Naive B cell (primary cell): ENCODE data around the gene SECISBP2. TPM values are rescaled to one million over a fixed set of nuclear protein-coding genes. Genes with fewer than 3 reads are reported as not detected.
"Not testable (repeated sequence)": the region's sequence is repeated elsewhere in the genome, so short reads cannot be mapped to it uniquely, and the experiment has no call there.

Experiments
- ATAC-seq, 2 donors: fragments of 150-1000 bp; cut with Tn5 transposase; 2 replicates each; pipeline ENCODE4 v1.10.0; 2021; ENCODE audit warnings: low read depth in 2 of 2, mild to moderate bottlenecking in 2 of 2, moderate library complexity in 2 of 2
- DNase-seq: peaks from one replicate; pipeline ENCODE4 v3.0.0; 2022
- H3K27ac Mint-ChIP-seq, 6 donors: one replicate each; pipeline ENCODE4 v1.8.0; 2020 to 2022; ENCODE audit warnings: mild to moderate bottlenecking in 6 of 6, mixed read lengths in 6 of 6, moderate library complexity in 5 of 6, inconsistent platforms in 2 of 6
- H3K27me3 Mint-ChIP-seq, 3 donors: one replicate each; pipeline ENCODE4 v1.8.0; 2021 to 2022; ENCODE audit warnings: mixed read lengths in 3 of 3, mild to moderate bottlenecking in 1 of 3
- H3K36me3 Mint-ChIP-seq, 2 donors: one replicate each; pipeline ENCODE4 v1.8.0; 2020 to 2022; ENCODE audit warnings: mixed read lengths in 2 of 2, inconsistent platforms in 1 of 2, mild to moderate bottlenecking in 1 of 2
- H3K4me1 Mint-ChIP-seq, 3 donors: one replicate each; pipeline ENCODE4 v1.8.0; 2020 to 2022; ENCODE audit warnings: mixed read lengths in 3 of 3, inconsistent platforms in 1 of 3, mild to moderate bottlenecking in 1 of 3, moderate library complexity in 1 of 3
- H3K4me3 Mint-ChIP-seq, 8 donors: one replicate each; pipeline ENCODE4 v1.8.0; 2020 to 2022; ENCODE audit warnings: mild to moderate bottlenecking in 8 of 8, mixed read lengths in 8 of 8, moderate library complexity in 8 of 8, inconsistent platforms in 2 of 8
- H3K9me3 Mint-ChIP-seq, 7 donors: one replicate each; pipeline ENCODE4 v1.8.0; 2020 to 2022; ENCODE audit warnings: mixed read lengths in 7 of 7, mild to moderate bottlenecking in 5 of 7, inconsistent platforms in 2 of 7, moderate library complexity in 1 of 7
- polyA plus RNA-seq, 6 donors: library from polyadenylated mRNA; unstranded; fragments of 300-500 nt; fragmentation: Illumina TruSeq; gene quantifications; one replicate each; pipeline ENCODE4 v1.2.3, GENCODE V29; 2021; ENCODE audit warnings: low read depth in 6 of 6

The SECISBP2 gene
- polyA plus RNA-seq, 6 donors from 2014 or later: 15.4 to 39.3 (median 28.2) TPM

DNA sequence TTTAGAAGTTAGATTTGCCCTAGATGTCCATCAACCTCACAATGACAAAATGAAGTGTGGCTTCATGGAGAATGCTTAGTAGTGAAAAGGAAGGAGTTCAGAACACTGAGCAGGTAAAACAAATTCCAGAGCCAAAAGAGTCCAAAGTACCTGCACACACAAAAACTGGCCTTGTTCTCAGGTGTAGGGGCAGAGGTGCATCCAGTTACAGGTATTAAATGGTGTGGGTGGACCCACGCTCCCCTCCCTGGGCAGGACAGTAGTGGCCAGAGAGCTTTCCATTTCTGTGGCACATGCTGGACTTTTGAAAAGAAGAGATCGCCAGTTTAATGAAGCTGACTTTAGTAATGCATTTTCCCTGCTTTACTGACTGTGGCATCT lies 47.2 kb downstream of the SECISBP2 start:
- no peaks in the 10 kb centered on the region for H3K27me3 Mint-ChIP-seq
- no peak for ATAC-seq
- no peak for DNase-seq
- H3K4me1 Mint-ChIP-seq: peaks cover 0 to 4% (median 0%) of the 10 kb centered on the region in 3 donors
- H3K27ac Mint-ChIP-seq: no peak overlapping the region
- H3K4me3 Mint-ChIP-seq: no peak overlapping the region
- no peaks in the 10 kb centered on the region for H3K9me3 Mint-ChIP-seq
- H3K36me3 Mint-ChIP-seq: peaks cover 2 to 13% of the 10 kb centered on the region in 2 donors

DNA sequence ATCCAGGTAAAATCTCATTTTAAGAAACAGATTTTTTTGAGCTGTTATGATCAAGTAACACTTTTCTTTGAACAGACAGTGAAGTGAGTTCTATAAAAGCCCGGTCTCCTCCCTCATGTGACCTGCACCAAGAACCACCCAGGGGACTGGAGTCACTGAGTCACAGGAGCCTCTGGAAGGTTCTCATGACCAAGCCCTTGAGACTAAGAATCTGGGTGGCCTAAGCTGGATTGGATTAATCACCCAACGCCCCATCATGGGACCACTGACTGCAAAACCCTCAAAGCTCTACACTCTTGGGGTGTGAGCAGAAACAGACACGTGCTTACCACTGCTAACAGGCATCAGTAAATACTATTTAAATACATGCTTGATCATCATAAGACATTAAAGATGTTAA lies 48.4 kb downstream of the SECISBP2 start:
- no peak for DNase-seq

GRCh38 chr9:89367281-89367680 lies 49.0 kb downstream of the SECISBP2 start:
- Mint-ChIP-seq H3K27me3 (no peaks in the 10 kb centered on the region), H3K9me3 (no peaks in the 10 kb centered on the region), H3K27ac (no peak overlapping the region), H3K4me1 (peaks cover 0 to 4% (median 1%) of the 10 kb centered on the region in 3 donors), H3K4me3 (peak overlapping the region in 1 of 8 donors; percentile 9), H3K36me3 (no peaks in the 10 kb centered on the region)
- DNase-seq: no peak
- no peak for ATAC-seq

More for the DNA sequence above, 48.4 kb downstream of the SECISBP2 start:
- H3K27me3 Mint-ChIP-seq: no peaks in the 10 kb centered on the region
- H3K36me3 Mint-ChIP-seq: peaks cover 0 to 1% of the 10 kb centered on the region in 2 donors
- ATAC-seq: no peak
- peaks cover 0 to 4% (median 0%) of the 10 kb centered on the region in 3 donors for H3K4me1 Mint-ChIP-seq
- H3K9me3 Mint-ChIP-seq: no peaks in the 10 kb centered on the region
- H3K4me3 Mint-ChIP-seq: no peak overlapping the region
- H3K27ac Mint-ChIP-seq: peak overlapping the region in 1 of 6 donors; percentile 78

- ATAC-seq (no peak), DNase-seq (no peak)
- H3K36me3 Mint-ChIP-seq: no peaks in the 10 kb centered on the region
- H3K4me3 Mint-ChIP-seq: no peak overlapping the region
- H3K4me1 Mint-ChIP-seq: peaks cover 0 to 6% (median 4%) of the 10 kb centered on the region in 3 donors
- H3K9me3 Mint-ChIP-seq: no peaks in the 10 kb centered on the region
- peak overlapping the region in 2 of 6 donors; percentile 47 to 72 for H3K27ac Mint-ChIP-seq
- H3K27me3 Mint-ChIP-seq: no peaks in the 10 kb centered on the region
Observed at GRCh38 chr9:89367726-89368437, 49.6 kb downstream of the SECISBP2 start.

GRCh38 chr9:89368550-89368949 lies 50.2 kb downstream of the SECISBP2 start:
- Mint-ChIP-seq H3K4me1 (peaks cover 4 to 12% (median 6%) of the 10 kb centered on the region in 3 donors), H3K27me3 (no peaks in the 10 kb centered on the region), H3K4me3 (peak overlapping the region in 2 of 8 donors; percentile 9 to 16), H3K36me3 (no peaks in the 10 kb centered on the region), H3K9me3 (no peaks in the 10 kb centered on the region), H3K27ac (no peak overlapping the region)
- DNase-seq: no peak
- ATAC-seq: no peak

DNA sequence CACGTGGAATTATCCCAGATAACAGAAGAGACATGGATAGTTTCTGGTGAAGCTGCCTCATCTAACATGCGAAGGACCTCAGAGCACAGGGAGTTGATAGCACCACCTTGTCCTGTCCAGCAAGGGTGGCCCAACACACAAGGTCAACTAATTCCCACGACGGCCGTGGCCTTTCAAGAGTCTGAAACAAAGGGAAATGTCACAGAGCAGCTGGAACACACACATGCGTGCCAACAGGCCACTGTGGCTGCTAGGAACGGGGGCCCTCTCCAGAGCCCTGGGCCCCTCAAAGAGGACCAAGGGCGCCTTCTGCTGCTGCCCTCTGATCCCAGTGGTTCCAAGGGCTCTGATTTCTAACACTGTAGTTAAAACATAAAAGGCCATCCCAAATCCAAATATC lies 50.7 kb downstream of the SECISBP2 start:
- DNase-seq (no peak), ATAC-seq (no peak)
- H3K27ac Mint-ChIP-seq: peak overlapping the region in 1 of 6 donors; percentile 33
- no peaks in the 10 kb centered on the region for H3K9me3 Mint-ChIP-seq
- no peaks in the 10 kb centered on the region for H3K36me3 Mint-ChIP-seq
- no peaks in the 10 kb centered on the region for H3K27me3 Mint-ChIP-seq
- peaks cover 4 to 14% (median 6%) of the 10 kb centered on the region in 3 donors for H3K4me1 Mint-ChIP-seq
- H3K4me3 Mint-ChIP-seq: peak overlapping the region in 1 of 8 donors; percentile 9

DNA sequence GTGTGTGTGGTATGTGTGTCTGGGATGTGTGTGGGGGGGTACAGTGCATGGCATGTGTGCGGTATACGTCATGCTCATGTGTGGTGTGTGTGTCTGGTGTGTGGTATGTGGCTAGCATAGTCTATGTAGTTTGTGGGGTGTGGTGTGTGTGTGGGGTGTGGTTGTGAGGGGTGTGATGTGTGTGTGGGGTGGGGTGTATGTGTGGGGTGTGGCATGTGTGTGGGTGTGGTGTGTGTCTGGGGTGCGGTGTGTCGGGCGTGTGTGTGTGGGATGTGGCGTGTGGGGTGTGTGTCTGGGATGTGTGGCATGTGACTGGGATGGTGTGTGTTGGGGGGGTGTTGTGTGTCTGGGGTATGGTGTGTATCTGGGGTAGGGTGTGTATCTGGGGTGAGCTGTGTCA lies 52.3 kb downstream of the SECISBP2 start:
- Mint-ChIP-seq H3K9me3 (no peaks in the 10 kb centered on the region), H3K27me3 (no peaks in the 10 kb centered on the region), H3K4me1 (peaks cover 7 to 25% (median 18%) of the 10 kb centered on the region in 3 donors), H3K36me3 (no peaks in the 10 kb centered on the region), H3K27ac (no peak overlapping the region), H3K4me3 (no peak overlapping the region)
- ATAC-seq (no peak), DNase-seq (no peak)

GRCh38 chr9:89371791-89372190 lies 53.5 kb downstream of the SECISBP2 start:
- DNase-seq, H3K27me3 Mint-ChIP-seq, ATAC-seq, H3K4me3 Mint-ChIP-seq, H3K36me3 Mint-ChIP-seq, H3K9me3 Mint-ChIP-seq: not testable (repeated sequence)
- Mint-ChIP-seq H3K27ac (peak overlapping the region in 1 of 6 donors; percentile 94), H3K4me1 (peaks cover 15 to 32% (median 27%) of the 10 kb centered on the region in 3 donors)

DNA sequence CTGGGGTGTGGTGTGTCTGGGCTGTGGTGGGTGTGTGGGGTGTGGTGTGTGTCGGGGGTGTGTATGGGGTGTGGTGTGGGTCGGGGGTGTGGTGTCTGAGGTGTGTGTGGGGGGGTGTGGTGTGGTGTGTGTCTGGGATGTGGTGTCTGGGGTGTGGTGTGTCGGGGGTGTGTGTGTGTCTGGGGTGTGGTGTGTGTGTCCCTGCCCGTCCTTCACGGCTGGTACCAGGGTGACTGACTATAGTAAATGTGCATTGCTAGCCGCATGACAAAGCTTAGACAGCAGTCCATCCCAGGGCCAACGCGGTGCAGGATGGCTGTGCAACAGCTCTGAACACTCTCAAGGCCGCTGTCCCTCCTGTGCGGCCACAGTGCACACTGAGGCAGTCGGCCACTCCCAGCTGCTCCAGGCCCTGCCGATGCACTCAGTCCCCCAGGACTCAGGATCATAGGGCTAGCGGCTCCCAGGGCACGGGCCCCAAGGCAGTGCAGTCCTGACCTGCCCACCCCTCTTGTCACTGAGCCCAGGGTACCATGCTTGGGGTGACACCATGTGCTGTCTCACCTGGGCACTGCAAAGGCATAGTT lies 54.0 kb downstream of the SECISBP2 start:
- Mint-ChIP-seq H3K9me3 (no peaks in the 10 kb centered on the region), H3K4me1 (peaks cover 18 to 32% (median 29%) of the 10 kb centered on the region in 3 donors), H3K27me3 (no peaks in the 10 kb centered on the region), H3K4me3 (no peak overlapping the region), H3K36me3 (peaks cover 7 to 11% of the 10 kb centered on the region in 2 donors), H3K27ac (peak overlapping the region in 4 of 6 donors; percentile 49 to 94 (median 73))
- DNase-seq: no peak
- peak in 1 of 2 donors; percentile 12 for ATAC-seq

GRCh38 chr9:89372979-89373378 lies 54.7 kb downstream of the SECISBP2 start:
- ATAC-seq (no peak), DNase-seq (no peak)
- Mint-ChIP-seq H3K4me3 (peak overlapping the region in 1 of 8 donors; percentile 66), H3K9me3 (no peaks in the 10 kb centered on the region), H3K27me3 (no peaks in the 10 kb centered on the region), H3K27ac (peak overlapping the region; percentile 49 to 92 (median 75)), H3K36me3 (peaks cover 7 to 15% of the 10 kb centered on the region in 2 donors), H3K4me1 (peaks cover 18 to 32% (median 29%) of the 10 kb centered on the region in 3 donors)

- no peaks in the 10 kb centered on the region for H3K27me3 Mint-ChIP-seq
- no peaks in the 10 kb centered on the region for H3K9me3 Mint-ChIP-seq
- DNase-seq (no peak), ATAC-seq (no peak)
- no peak overlapping the region for H3K4me3 Mint-ChIP-seq
- H3K27ac Mint-ChIP-seq: peak overlapping the region in 3 of 6 donors; percentile 42 to 86 (median 85)
- peaks cover 18 to 32% (median 29%) of the 10 kb centered on the region in 3 donors for H3K4me1 Mint-ChIP-seq
- H3K36me3 Mint-ChIP-seq: peaks cover 12 to 26% of the 10 kb centered on the region in 2 donors
Observed at GRCh38 chr9:89374176-89374575, 55.9 kb downstream of the SECISBP2 start.

GRCh38 chr9:89375191-89375760 lies 57.0 kb downstream of the SECISBP2 start:
- Mint-ChIP-seq H3K4me3 (peak overlapping the region in 6 of 8 donors; percentile 5 to 45 (median 18)), H3K27me3 (no peaks in the 10 kb centered on the region), H3K4me1 (peaks cover 18 to 32% (median 29%) of the 10 kb centered on the region in 3 donors), H3K36me3 (peaks cover 12 to 31% of the 10 kb centered on the region in 2 donors), H3K27ac (peak overlapping the region; percentile 54 to 88 (median 78)), H3K9me3 (no peaks in the 10 kb centered on the region)
- DNase-seq (peak; percentile 21), ATAC-seq (peak; percentile 74 to 79)

GRCh38 chr9:89376286-89376685 lies 58.0 kb downstream of the SECISBP2 start:
- Mint-ChIP-seq H3K9me3 (no peaks in the 10 kb centered on the region), H3K27me3 (no peaks in the 10 kb centered on the region), H3K4me1 (peaks cover 18 to 32% (median 29%) of the 10 kb centered on the region in 3 donors), H3K27ac (peak overlapping the region in 3 of 6 donors; percentile 19 to 72 (median 51)), H3K36me3 (peaks cover 12 to 31% of the 10 kb centered on the region in 2 donors), H3K4me3 (no peak overlapping the region)
- no peak for DNase-seq
- ATAC-seq: no peak
